Neutrophil (primary cell): Measurements from ENCODE around the gene BIN1.

Source experiments
- H3K27ac ChIP-seq: fragments of 200-600 bp; sonication (generic); 2 replicates; pipeline ENCODE4 v1.5.1; 2016; ENCODE audit warnings: mild to moderate bottlenecking, moderate library complexity
- H3K27me3 ChIP-seq: fragments of 200-600 bp; sonication (generic); 2 replicates; pipeline ENCODE4 v1.6.0; 2016; ENCODE audit warnings: mild to moderate bottlenecking
- H3K36me3 ChIP-seq: fragments of 200-600 bp; sonication (generic); 2 replicates; pipeline ENCODE4 v1.5.1; 2017
- H3K4me1 ChIP-seq, 2 experiments: fragments of 200-600 bp in 1 of 2; sonication (generic) in 1 of 2; 1 replicate in 1 of 2; 2 replicates in 1 of 2; pipeline versions ENCODE4 v1.5.1 to v1.6.1; 2013 to 2016; ENCODE audit warnings: low read depth in 1 of 2, low read length in 1 of 2, mild to moderate bottlenecking in 1 of 2, moderate library complexity in 1 of 2; ENCODE audit not compliant: control insufficient read depth in 1 of 2, insufficient read depth in 1 of 2
- H3K4me3 ChIP-seq, 2 experiments: fragments of 200-600 bp in 1 of 2; sonication (generic) in 1 of 2; 1 replicate in 1 of 2; 2 replicates in 1 of 2; pipeline ENCODE4 v1.5.1; 2013 to 2016; ENCODE audit warnings: low read depth in 1 of 2, low read length in 1 of 2, mild to moderate bottlenecking in 1 of 2, moderate library complexity in 1 of 2
- H3K9me3 ChIP-seq: fragments of 200-600 bp; sonication (generic); 2 replicates; pipeline ENCODE4 v1.5.1; 2016
- CTCF ChIP-seq: fragments of 200-600 bp; sonication (generic); IDR thresholded peaks from 2 replicates; pipeline ENCODE4 v1.5.1; 2016; ENCODE audit warnings: antibody characterized with exemption

BIN1 gene

GRCh38 chr2:127053731-127054603, 53.0 kb downstream of the BIN1 start:
- H3K27ac ChIP-seq = no peak overlapping the region
- no peak overlapping the region for H3K4me3 ChIP-seq
- no peaks in the 10 kb centered on the region for H3K27me3 ChIP-seq
- no peaks in the 10 kb centered on the region for H3K9me3 ChIP-seq
- no peaks in the 10 kb centered on the region for H3K36me3 ChIP-seq
- no peak for TF ChIP-seq CTCF
- H3K4me1 ChIP-seq = no peaks in the 10 kb centered on the region

GRCh38 chr2:127052771-127053691, 53.9 kb downstream of the BIN1 start:
- H3K4me1 ChIP-seq = no peaks in the 10 kb centered on the region
- H3K27ac ChIP-seq = no peak overlapping the region
- no peaks in the 10 kb centered on the region for H3K36me3 ChIP-seq
- no peak for TF ChIP-seq CTCF
- no peaks in the 10 kb centered on the region for H3K27me3 ChIP-seq
- H3K4me3 ChIP-seq = no peak overlapping the region
- no peaks in the 10 kb centered on the region for H3K9me3 ChIP-seq

GRCh38 chr2:127052057-127052770, 54.7 kb downstream of the BIN1 start:
- no peaks in the 10 kb centered on the region for H3K36me3 ChIP-seq
- no peaks in the 10 kb centered on the region for H3K4me1 ChIP-seq
- H3K9me3 ChIP-seq = no peaks in the 10 kb centered on the region
- H3K27me3 ChIP-seq = no peaks in the 10 kb centered on the region
- no peak overlapping the region for H3K4me3 ChIP-seq
- TF ChIP-seq CTCF = no peak
- no peak overlapping the region for H3K27ac ChIP-seq

- H3K27me3 ChIP-seq = no peaks in the 10 kb centered on the region
- TF ChIP-seq CTCF = no peak
- no peak overlapping the region for H3K4me3 ChIP-seq
- no peaks in the 10 kb centered on the region for H3K36me3 ChIP-seq
- H3K9me3 ChIP-seq = no peaks in the 10 kb centered on the region
- H3K4me1 ChIP-seq = no peaks in the 10 kb centered on the region
- H3K27ac ChIP-seq = no peak overlapping the region
Observed at GRCh38 chr2:127051116-127052056, 55.6 kb downstream of the BIN1 start.
